DMS53 treated with DMSO at 0.1 percent for 48 hours (cell line): ENCODE measurements around the gene ZNF33A.
"Not testable (repeated sequence)": the region's sequence is repeated elsewhere in the genome, so short reads cannot be mapped to it uniquely, and the experiment has no call there.

Source experiments
- DNase-seq: peaks from one replicate; lab custom pipeline; 2025; ENCODE audit not compliant: unreplicated experiment; lab: John Stamatoyannopoulos, UW

ZNF33A gene

GRCh38 chr10:38043516-38043915 is 33.0 kb downstream of the ZNF33A start:
- DNase-seq: no peak

DNA sequence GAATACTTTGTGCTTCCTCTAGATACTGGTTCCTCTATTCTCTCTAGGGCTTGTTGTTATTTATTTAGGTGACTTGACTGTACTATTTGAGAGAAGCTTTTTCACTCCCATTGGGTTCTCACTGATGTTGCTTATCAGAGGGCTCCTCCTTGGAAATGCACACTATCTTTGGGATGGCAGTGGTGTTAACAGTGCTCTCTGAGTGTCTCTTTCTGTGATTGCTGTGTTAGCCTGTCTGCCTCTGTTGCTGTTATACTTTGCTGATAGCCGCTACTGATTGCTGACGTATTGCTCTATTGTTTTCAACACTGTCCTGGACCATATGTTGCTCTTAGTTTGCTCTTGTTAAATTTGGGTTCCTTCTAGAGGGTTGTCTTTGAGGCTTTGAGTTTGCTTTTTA is 34.7 kb downstream of the ZNF33A start:
- DNase-seq: no peak

DNA sequence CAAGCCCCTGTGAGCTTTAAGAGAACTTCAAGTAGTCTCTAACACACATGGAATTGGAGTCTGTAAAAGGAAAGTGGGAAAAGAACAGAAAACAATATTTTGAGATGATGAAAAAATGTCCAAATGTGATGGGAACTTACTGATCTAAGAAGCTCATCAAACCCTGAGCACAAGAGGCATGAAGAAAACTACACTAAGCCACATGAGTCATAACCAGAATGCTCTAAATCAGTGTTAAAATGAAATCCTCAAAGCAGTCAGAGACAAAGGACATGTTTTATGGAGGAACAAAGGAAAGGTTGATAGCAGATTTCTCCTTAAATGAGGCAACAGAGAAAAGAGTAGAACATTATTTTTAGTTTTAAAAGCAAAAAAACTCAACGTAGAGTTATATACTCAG is 37.2 kb downstream of the ZNF33A start:
- DNase-seq: no peak

- no peak for DNase-seq
Measured at GRCh38 chr10:38050212-38050611, 39.7 kb downstream of the ZNF33A start.

GRCh38 chr10:38054361-38054797 is 43.9 kb downstream of the ZNF33A start:
- no peak for DNase-seq

DNA sequence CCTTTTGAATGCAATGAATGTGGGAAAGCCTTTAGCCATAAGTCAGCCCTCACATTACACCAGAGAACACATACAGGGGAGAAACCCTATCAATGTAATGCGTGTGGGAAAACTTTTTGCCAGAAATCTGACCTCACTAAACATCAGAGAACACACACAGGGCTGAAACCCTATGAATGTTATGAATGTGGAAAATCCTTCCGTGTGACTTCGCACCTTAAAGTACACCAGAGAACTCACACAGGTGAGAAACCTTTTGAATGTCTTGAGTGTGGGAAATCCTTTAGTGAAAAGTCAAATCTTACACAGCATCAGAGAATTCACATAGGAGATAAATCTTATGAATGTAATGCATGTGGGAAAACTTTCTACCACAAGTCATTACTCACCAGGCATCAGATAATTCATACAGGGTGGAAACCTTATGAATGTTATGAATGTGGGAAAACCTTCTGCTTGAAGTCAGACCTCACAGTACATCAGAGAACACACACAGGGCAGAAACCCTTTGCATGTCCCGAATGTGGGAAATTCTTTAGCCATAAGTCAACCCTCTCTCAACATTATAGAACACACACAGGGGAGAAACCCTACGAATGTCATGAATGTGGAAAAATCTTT is 44.9 kb downstream of the ZNF33A start:
- not testable (repeated sequence) for DNase-seq

DNA sequence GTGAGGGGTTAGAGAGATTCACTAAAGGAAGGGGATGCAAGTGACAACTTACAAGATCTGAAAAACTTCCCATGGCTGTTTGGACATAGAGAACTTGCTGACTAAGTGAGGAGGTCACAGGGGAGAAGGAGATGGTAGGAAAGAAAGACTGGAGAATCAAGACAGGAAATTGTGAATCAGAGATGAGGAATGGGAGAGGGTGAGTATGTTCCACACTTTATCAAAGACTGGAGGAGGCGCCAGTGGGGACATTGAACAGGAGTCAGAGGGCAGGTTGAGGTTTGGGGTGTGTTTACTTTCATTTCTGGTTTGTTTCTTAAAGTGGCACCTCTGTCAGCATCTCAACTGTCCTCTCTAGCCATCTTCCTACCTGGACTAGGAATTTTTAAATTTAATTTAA is 59.2 kb downstream of the ZNF33A start:
- DNase-seq: not testable (repeated sequence)

- DNase-seq: no peak
Measured at GRCh38 chr10:38070501-38070900, 60.0 kb downstream of the ZNF33A start.

- DNase-seq: no peak
Measured at GRCh38 chr10:38072552-38072951, 62.1 kb downstream of the ZNF33A start.

DNA sequence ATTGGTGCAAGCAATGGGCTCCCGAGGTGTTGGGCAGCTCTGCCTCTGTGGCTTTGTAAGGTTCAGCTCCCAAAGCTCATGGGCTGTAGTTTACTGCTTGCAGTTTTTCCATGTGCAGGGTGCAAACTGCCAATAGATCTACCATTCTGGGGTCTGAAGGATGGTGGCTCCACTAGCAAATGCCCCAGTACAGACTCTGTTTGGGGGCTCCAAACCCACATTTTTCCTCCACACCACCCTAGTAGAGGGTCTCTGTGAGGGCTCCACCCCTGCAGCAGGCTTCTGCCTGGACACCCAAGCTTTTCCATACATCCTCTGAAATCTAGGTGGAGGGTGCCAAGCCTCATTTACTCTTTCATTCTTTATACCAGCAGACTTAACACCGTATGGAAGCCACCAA is 66.2 kb downstream of the ZNF33A start:
- no peak for DNase-seq

- not testable (repeated sequence) for DNase-seq
Measured at GRCh38 chr10:38093318-38093717, 82.8 kb downstream of the ZNF33A start.

DNA sequence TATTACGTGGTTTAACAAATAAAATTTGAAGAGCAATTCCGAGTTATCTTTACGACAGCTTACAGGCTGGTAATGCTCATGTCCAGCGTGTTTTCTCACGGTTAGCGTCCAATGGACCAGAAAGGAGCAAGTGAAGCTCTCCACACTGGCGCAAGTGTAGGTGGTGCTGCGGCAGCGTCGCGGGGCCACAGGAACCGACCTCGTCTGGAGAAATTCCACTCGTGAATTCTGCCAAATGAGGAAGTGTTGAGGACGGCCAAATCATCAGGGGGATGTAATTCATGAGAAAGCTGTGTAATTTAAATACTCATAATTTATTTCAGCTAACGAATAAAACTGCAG is 83.3 kb downstream of the ZNF33A start:
- DNase-seq: peak; percentile 44

- peak; percentile 93 for DNase-seq
Measured at GRCh38 chr10:38094158-38094926, 83.9 kb downstream of the ZNF33A start, which contains the start of gene ZNF37A. Gene ZNF37A, plus strand, starts transcription at chr10:38094337. Its CDS starts 2,281 bp downstream, at chr10:38096618.

GRCh38 chr10:38094927-38095574 is 84.6 kb downstream of the ZNF33A start:
- no peak for DNase-seq

- DNase-seq: no peak
Measured at GRCh38 chr10:38102880-38103279, 92.4 kb downstream of the ZNF33A start.

- no peak for DNase-seq
Measured at GRCh38 chr10:38103756-38104155, 93.3 kb downstream of the ZNF33A start.

- DNase-seq: no peak
Measured at GRCh38 chr10:38112159-38112558, 101.7 kb downstream of the ZNF33A start.
